Activated CD8-positive, alpha-beta memory T cell treated with anti-CD3 and anti-CD28 coated beads, Interleukin-2, amount 10 ng/mL, durations not matched to agents 7 days and 5 days (primary cell): ENCODE data around the gene TMEM131L. TPM values are rescaled to one million over a fixed set of nuclear protein-coding genes. Genes with fewer than 3 reads are reported as not detected.
"Not testable (repeated sequence)": the region's sequence is repeated elsewhere in the genome, so short reads cannot be mapped to it uniquely, and the experiment has no call there.

Experiments used
- ATAC-seq: fragments of 150-1000 bp; cut with Tn5 transposase; one replicate; pipeline ENCODE4 v1.10.0; 2021; ENCODE audit warnings: moderate library complexity
- CTCF ChIA-PET: fragments of 350-600 bp; sonication (Branson Sonifier 250); formaldehyde crosslinking; loops from one replicate; lab custom pipeline; 2021; ENCODE audit warnings: antibody characterized with exemption; lab: Charles Lee
- DNase-seq: peaks from one replicate; pipeline ENCODE4 v3.0.0-alpha.2; 2020
- H3K27ac Mint-ChIP-seq: one replicate; pipeline ENCODE4 v1.8.0; 2021; ENCODE audit warnings: mild to moderate bottlenecking, mixed read lengths
- H3K27me3 Mint-ChIP-seq: one replicate; pipeline ENCODE4 v1.8.0; 2021; ENCODE audit warnings: mixed read lengths
- H3K36me3 Mint-ChIP-seq: one replicate; pipeline ENCODE4 v1.8.0; 2021; ENCODE audit warnings: mild to moderate bottlenecking, mixed read lengths
- H3K4me1 Mint-ChIP-seq: one replicate; pipeline ENCODE4 v1.8.0; 2021; ENCODE audit warnings: mixed read lengths
- H3K4me3 Mint-ChIP-seq: one replicate; pipeline ENCODE4 v1.8.0; 2021; ENCODE audit warnings: mild to moderate bottlenecking, moderate library complexity, mixed read lengths
- H3K9me3 Mint-ChIP-seq: one replicate; pipeline ENCODE4 v1.8.0; 2022; ENCODE audit warnings: low read depth, mixed read lengths
- total RNA-seq, 2 experiments: library from RNA; stranded (reverse); gene quantifications; one replicate each; pipeline ENCODE4 v1.2.3, GENCODE V29; 2021

Gene TMEM131L
- total RNA-seq, result 10 to 100 TPM; 29.2 to 34.0 TPM

DNA sequence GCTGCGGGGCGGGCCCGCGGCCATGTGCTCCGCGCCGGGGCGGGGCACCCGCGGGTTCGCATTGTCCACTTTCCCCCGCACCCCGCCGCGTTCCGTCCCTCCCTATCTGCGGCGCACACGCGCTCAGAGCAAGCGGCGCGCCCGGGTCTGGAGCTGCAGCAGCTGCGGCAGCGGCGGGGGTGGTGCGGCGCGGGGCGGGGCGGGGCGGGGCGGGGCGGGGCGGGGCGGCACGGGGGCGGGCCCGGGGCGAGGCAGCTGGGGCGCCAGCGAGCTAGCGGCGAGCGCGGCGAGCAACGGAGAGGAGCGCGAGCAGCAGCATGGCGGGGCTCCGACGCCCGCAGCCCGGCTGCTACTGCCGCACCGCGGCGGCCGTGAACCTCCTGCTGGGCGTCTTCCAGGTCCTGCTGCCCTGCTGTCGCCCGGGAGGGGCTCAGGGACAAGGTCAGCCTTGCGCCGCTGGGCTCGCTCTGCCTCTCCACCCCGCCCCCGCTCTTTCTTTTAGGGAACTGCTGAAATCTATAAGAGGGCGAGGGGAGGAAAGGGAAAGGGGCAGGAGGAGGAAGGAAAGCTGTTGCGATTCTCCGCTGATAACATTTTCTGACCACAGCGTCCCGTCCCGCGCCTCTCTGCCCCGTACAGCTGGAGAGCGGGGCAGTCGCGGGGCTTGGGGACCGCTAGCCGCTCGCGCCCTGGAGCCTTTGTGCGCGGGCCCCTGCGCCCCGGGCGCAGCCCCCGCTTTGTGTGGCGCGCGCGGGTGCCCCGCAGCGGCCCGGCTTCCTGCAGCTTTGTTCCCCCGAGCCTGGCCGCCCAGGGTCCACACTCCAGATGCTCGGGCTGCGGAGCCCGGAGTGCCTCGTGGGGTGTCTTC, at the start of gene TMEM131L:
Gene TMEM131L (plus strand): TSS at position 280 of the 868 bp plus-strand sequence. CDS start 38 bp downstream, at position 318.
- CTCF ChIA-PET, result interaction anchor here (0.8 to 6.5 kb wide), 28 partner anchors 9 to 218 kb away, joined by 3 to 75 read pairs (median 4); no protein-coding TSS in a partner anchor
- H3K27ac Mint-ChIP-seq, result peak within 1 kb of the TSS; percentile 92
- DNase-seq (peak; percentile 74), ATAC-seq (peak; percentile 80)
- H3K27me3 Mint-ChIP-seq, result peaks cover 5% of the 10 kb centered on the region
- peak within 1 kb of the TSS; percentile 88 for H3K4me3 Mint-ChIP-seq
- H3K36me3 Mint-ChIP-seq, result peaks cover 15% of the 10 kb centered on the region
- H3K9me3 Mint-ChIP-seq, result no peaks in the 10 kb centered on the region
- H3K4me1 Mint-ChIP-seq, result peaks cover 46% of the 10 kb centered on the region

DNA sequence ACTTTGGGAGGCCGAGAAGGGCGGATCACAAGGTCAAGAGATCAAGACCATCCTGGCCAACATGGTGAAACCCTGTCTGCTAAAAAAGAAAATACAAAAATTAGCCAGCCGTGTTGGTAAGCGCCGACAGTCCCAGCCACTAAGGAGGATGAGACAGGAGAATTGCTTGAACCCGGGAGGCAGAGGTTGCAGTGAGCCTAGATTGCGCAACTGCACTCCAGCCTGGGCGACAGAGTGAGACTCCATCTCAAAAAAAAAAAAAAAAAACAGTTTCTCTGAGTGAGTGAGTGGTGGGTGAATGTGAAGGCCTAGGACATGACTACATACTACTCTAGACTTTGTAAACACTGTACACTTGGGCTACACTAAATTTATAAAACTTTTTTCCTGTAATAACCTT, 49.7 kb upstream of the TMEM131L start:
- not testable (repeated sequence) for ATAC-seq
- H3K36me3 Mint-ChIP-seq, result peaks cover 12% of the 10 kb centered on the region

GRCh38 chr4:153418121-153418520, 48.0 kb upstream of the TMEM131L start:
- H3K36me3 Mint-ChIP-seq, result peaks cover 7% of the 10 kb centered on the region
- H3K27ac Mint-ChIP-seq, result no peak overlapping the region
- CTCF ChIA-PET, result interaction anchor here (1.4 to 1.8 kb wide), 2 partner anchors 15 to 74 kb away, joined by 3 to 5 read pairs; partner anchors contain the start of gene MND1
- H3K4me1 Mint-ChIP-seq, result peaks cover 24% of the 10 kb centered on the region
- no peak for ATAC-seq
- no peaks in the 10 kb centered on the region for H3K9me3 Mint-ChIP-seq
- H3K27me3 Mint-ChIP-seq, result no peaks in the 10 kb centered on the region
- no peak for DNase-seq
- H3K4me3 Mint-ChIP-seq, result no peak overlapping the region

More for the DNA sequence above, 49.7 kb upstream of the TMEM131L start:
- not testable (repeated sequence) for H3K27ac Mint-ChIP-seq, H3K9me3 Mint-ChIP-seq, DNase-seq, H3K4me3 Mint-ChIP-seq, H3K27me3 Mint-ChIP-seq
- CTCF ChIA-PET, result interaction anchor here (0.9 to 1.1 kb wide), 3 partner anchors 10 to 72 kb away, joined by 3 to 4 read pairs (median 4); partner anchors contain the start of gene MND1
- peaks cover 15% of the 10 kb centered on the region for H3K4me1 Mint-ChIP-seq

- DNase-seq (no peak), ATAC-seq (no peak)
- Mint-ChIP-seq H3K4me3 (no peak overlapping the region), H3K36me3 (peaks cover 7% of the 10 kb centered on the region), H3K27ac (no peak overlapping the region), H3K4me1 (peaks cover 24% of the 10 kb centered on the region), H3K27me3 (no peaks in the 10 kb centered on the region), H3K9me3 (no peaks in the 10 kb centered on the region)
- CTCF ChIA-PET, result interaction anchor here (1.4 to 1.8 kb wide), 2 partner anchors 14 to 74 kb away, joined by 3 to 5 read pairs; partner anchors contain the start of gene MND1
Observed at GRCh38 chr4:153418558-153418957, 47.6 kb upstream of the TMEM131L start.

DNA sequence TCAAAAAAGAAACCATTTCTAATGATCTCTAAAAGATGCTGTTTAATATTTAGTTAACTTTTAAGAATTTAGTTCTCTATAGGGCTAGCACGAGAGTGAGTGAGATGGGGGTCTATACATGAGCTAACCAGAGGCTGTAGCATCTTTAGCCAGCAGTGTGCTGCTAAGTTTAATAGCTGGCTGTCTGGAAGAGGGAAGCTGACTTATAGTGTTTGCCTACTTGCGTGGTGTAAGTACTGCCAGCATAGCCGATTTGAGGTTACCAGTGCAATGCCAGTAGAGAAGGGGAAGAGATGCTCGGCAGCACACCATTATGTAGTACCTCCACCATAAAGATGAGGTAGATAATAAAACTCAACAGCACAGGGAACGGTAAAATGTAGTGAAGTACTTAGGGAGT, 47.1 kb upstream of the TMEM131L start:
- no peak overlapping the region for H3K4me3 Mint-ChIP-seq
- H3K9me3 Mint-ChIP-seq, result no peaks in the 10 kb centered on the region
- CTCF ChIA-PET, result interaction anchor here (1.8 kb wide), 1 partner anchor 14 kb away, joined by 5 read pairs; no protein-coding TSS in a partner anchor
- no peaks in the 10 kb centered on the region for H3K27me3 Mint-ChIP-seq
- H3K36me3 Mint-ChIP-seq, result peaks cover 3% of the 10 kb centered on the region
- peaks cover 24% of the 10 kb centered on the region for H3K4me1 Mint-ChIP-seq
- no peak for DNase-seq
- no peak for ATAC-seq
- no peak overlapping the region for H3K27ac Mint-ChIP-seq

GRCh38 chr4:153419673-153420278, 46.4 kb upstream of the TMEM131L start:
- no peaks in the 10 kb centered on the region for H3K9me3 Mint-ChIP-seq
- H3K27me3 Mint-ChIP-seq, result no peaks in the 10 kb centered on the region
- no peak for DNase-seq
- no peak for ATAC-seq
- peaks cover 3% of the 10 kb centered on the region for H3K36me3 Mint-ChIP-seq
- H3K4me3 Mint-ChIP-seq, result no peak overlapping the region
- H3K27ac Mint-ChIP-seq, result no peak overlapping the region
- CTCF ChIA-PET, result no interaction called here
- H3K4me1 Mint-ChIP-seq, result peaks cover 24% of the 10 kb centered on the region

- H3K4me3 Mint-ChIP-seq, result no peak overlapping the region
- peaks cover 3% of the 10 kb centered on the region for H3K36me3 Mint-ChIP-seq
- ATAC-seq (no peak), DNase-seq (no peak)
- no peak overlapping the region for H3K27ac Mint-ChIP-seq
- no peaks in the 10 kb centered on the region for H3K27me3 Mint-ChIP-seq
- no peaks in the 10 kb centered on the region for H3K9me3 Mint-ChIP-seq
- peaks cover 24% of the 10 kb centered on the region for H3K4me1 Mint-ChIP-seq
- CTCF ChIA-PET, result no interaction called here
Observed at GRCh38 chr4:153420361-153420760, 45.8 kb upstream of the TMEM131L start.

GRCh38 chr4:153421941-153422340, 44.2 kb upstream of the TMEM131L start:
- H3K9me3 Mint-ChIP-seq, result no peaks in the 10 kb centered on the region
- peaks cover 35% of the 10 kb centered on the region for H3K4me1 Mint-ChIP-seq
- no peaks in the 10 kb centered on the region for H3K27me3 Mint-ChIP-seq
- H3K36me3 Mint-ChIP-seq, result peaks cover 3% of the 10 kb centered on the region
- no peak overlapping the region for H3K4me3 Mint-ChIP-seq
- CTCF ChIA-PET, result interaction anchor here (0.9 to 1.2 kb wide), 3 partner anchors 11 to 152 kb away, joined by 4 to 6 read pairs (median 6); no protein-coding TSS in a partner anchor
- peak overlapping the region; percentile 57 for H3K27ac Mint-ChIP-seq
- DNase-seq (no peak), ATAC-seq (peak; percentile 86)

GRCh38 chr4:153426207-153426885, 39.8 kb upstream of the TMEM131L start:
- Mint-ChIP-seq H3K27ac (peak overlapping the region; percentile 78), H3K4me1 (peaks cover 48% of the 10 kb centered on the region), H3K36me3 (no peaks in the 10 kb centered on the region), H3K27me3 (peaks cover 2% of the 10 kb centered on the region), H3K4me3 (no peak overlapping the region), H3K9me3 (no peaks in the 10 kb centered on the region)
- no peak for DNase-seq
- CTCF ChIA-PET, result interaction anchor here (0.5 to 4.5 kb wide), 5 partner anchors 10 to 580 kb away, joined by 3 to 22 read pairs (median 4); no protein-coding TSS in a partner anchor
- peak; percentile 35 for ATAC-seq

GRCh38 chr4:153427363-153428071, 38.6 kb upstream of the TMEM131L start:
- Mint-ChIP-seq H3K4me3 (no peak overlapping the region), H3K36me3 (no peaks in the 10 kb centered on the region), H3K4me1 (peaks cover 45% of the 10 kb centered on the region), H3K9me3 (no peaks in the 10 kb centered on the region), H3K27me3 (peaks cover 2% of the 10 kb centered on the region), H3K27ac (no peak overlapping the region)
- CTCF ChIA-PET, result interaction anchor here (0.9 to 4.5 kb wide), 4 partner anchors 38 to 149 kb away, joined by 4 to 22 read pairs (median 4); partner anchors contain the start of gene TMEM131L
- no peak for ATAC-seq
- no peak for DNase-seq

DNA sequence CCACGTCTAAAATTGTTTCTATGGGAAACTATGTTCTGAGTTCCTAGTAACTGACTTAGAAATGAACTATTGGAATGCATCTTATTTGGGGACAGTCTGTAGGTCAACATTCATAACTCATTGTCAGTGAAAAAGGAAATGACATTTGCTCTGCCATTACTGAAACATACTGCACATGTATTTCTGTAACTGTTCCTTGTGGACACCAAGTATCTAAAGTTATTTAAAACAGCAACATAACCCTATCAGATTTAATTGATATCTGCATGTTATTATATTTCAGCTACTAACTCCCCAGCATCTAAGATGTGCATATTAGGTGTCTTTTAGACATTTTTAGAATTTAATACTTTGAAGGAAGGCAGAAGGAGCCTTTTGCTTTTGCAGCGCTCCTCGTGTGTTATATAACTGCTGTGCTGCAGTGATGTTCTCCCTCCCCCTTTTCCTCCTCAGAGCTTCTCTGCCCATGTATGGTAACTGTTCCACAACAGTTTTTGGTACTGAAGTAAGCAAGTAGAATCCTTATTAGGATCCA, 37.2 kb upstream of the TMEM131L start:
- H3K4me1 Mint-ChIP-seq, result peaks cover 54% of the 10 kb centered on the region
- H3K27ac Mint-ChIP-seq, result no peak overlapping the region
- ATAC-seq, result no peak
- DNase-seq, result no peak
- CTCF ChIA-PET, result interaction anchor here (0.5 to 2.5 kb wide), 5 partner anchors 38 to 145 kb away, joined by 3 to 18 read pairs (median 5); partner anchors contain the start of genes MND1 and TMEM131L
- no peaks in the 10 kb centered on the region for H3K9me3 Mint-ChIP-seq
- peaks cover 2% of the 10 kb centered on the region for H3K27me3 Mint-ChIP-seq
- H3K4me3 Mint-ChIP-seq, result no peak overlapping the region
- no peaks in the 10 kb centered on the region for H3K36me3 Mint-ChIP-seq
